HepG2 (cell line): ENCODE data around the gene SEC23IP. TPM values are rescaled to one million over a fixed set of nuclear protein-coding genes. Genes with fewer than 3 reads are reported as not detected.

Experiments used
- BATF2 ChIP-seq: sonication (generic); formaldehyde crosslinking; IDR thresholded peaks from 2 replicates; pipeline ENCODE4 v1.8.0; 2022; ENCODE audit warnings: mild to moderate bottlenecking, missing genetic modification reagents, moderate library complexity
- CHCHD3 ChIP-seq: sonication (generic); formaldehyde crosslinking; IDR thresholded peaks from 2 replicates; pipeline ENCODE4 v1.8.0; 2022; ENCODE audit warnings: mild to moderate bottlenecking, missing genetic modification reagents, moderate library complexity
- DDIT3 ChIP-seq: sonication (generic); formaldehyde crosslinking; IDR thresholded peaks from 2 replicates; pipeline ENCODE4 v1.4.0; 2020; ENCODE audit warnings: mild to moderate bottlenecking, missing genetic modification reagents
- GATA4 ChIP-seq: sonication (generic); IDR thresholded peaks from 2 replicates; pipeline ENCODE4 v1.6.1; 2016; ENCODE audit warnings: antibody characterized with exemption, low read depth, borderline replicate concordance
- KDM3A ChIP-seq: IDR thresholded peaks from 2 replicates; pipeline ENCODE4 v1.6.1; 2018; ENCODE audit warnings: low read depth, missing compliant biosample characterization
- KDM5A ChIP-seq: fragments of 200-600 bp; sonication (generic); IDR thresholded peaks from 2 replicates; pipeline ENCODE4 v1.7.0; 2018; ENCODE audit warnings: antibody characterized with exemption, mild to moderate bottlenecking, low read length, borderline replicate concordance
- PRDM10 ChIP-seq: sonication (generic); formaldehyde crosslinking; IDR thresholded peaks from 2 replicates; pipeline ENCODE4 v1.4.0; 2020; ENCODE audit warnings: low read depth, missing genetic modification reagents
- PTBP1 ChIP-seq: fragments of 200-400 bp; formaldehyde crosslinking; IDR thresholded peaks from 2 replicates; pipeline ENCODE4 v1.6.1; 2018; ENCODE audit warnings: low read length, low read depth; ENCODE audit not compliant: poor library complexity, severe bottlenecking
- RBAK ChIP-seq: sonication (generic); formaldehyde crosslinking; IDR thresholded peaks from 2 replicates; pipeline ENCODE4 v1.5.1; 2020; ENCODE audit warnings: mild to moderate bottlenecking, missing genetic modification reagents
- SCMH1 ChIP-seq: sonication (generic); formaldehyde crosslinking; IDR thresholded peaks from 2 replicates; pipeline ENCODE4 v1.9.0; 2021; ENCODE audit warnings: missing genetic modification reagents, mild to moderate bottlenecking, borderline replicate concordance
- SNAI1 ChIP-seq: sonication (generic); formaldehyde crosslinking; IDR thresholded peaks from 2 replicates; pipeline ENCODE4 v1.5.0; 2020; ENCODE audit warnings: mild to moderate bottlenecking, missing genetic modification reagents, borderline replicate concordance
- TEAD2 ChIP-seq: sonication (generic); formaldehyde crosslinking; IDR thresholded peaks from 2 replicates; pipeline ENCODE4 v1.9.0; 2021; ENCODE audit warnings: missing genetic modification reagents
- TEAD3 ChIP-seq: optimal IDR thresholded peaks from 2 replicates; pipeline ENCODE3; 2016; ENCODE audit warnings: borderline replicate concordance
- THYN1 ChIP-seq: sonication (generic); formaldehyde crosslinking; IDR thresholded peaks from 2 replicates; pipeline ENCODE4 v1.8.1; 2023; ENCODE audit warnings: low read depth, mild to moderate bottlenecking, moderate library complexity, missing genetic modification reagents, borderline replicate concordance
- ZBTB7A ChIP-seq: sonication (generic); formaldehyde crosslinking; IDR thresholded peaks from 2 replicates; pipeline ENCODE4 v1.8.0; 2022; ENCODE audit warnings: mild to moderate bottlenecking, missing genetic modification reagents
- ZNF10 ChIP-seq: sonication (generic); formaldehyde crosslinking; IDR thresholded peaks from 2 replicates; pipeline ENCODE4 v1.4.0; 2020; ENCODE audit warnings: mild to moderate bottlenecking, low read depth, missing genetic modification reagents, borderline replicate concordance
- ZNF552 ChIP-seq: sonication (generic); formaldehyde crosslinking; IDR thresholded peaks from 2 replicates; pipeline ENCODE4 v1.9.0; 2022; ENCODE audit warnings: missing genetic modification reagents, mild to moderate bottlenecking, borderline replicate concordance
- polyA plus RNA-seq, 8 experiments: library from polyadenylated mRNA; depleted of rRNA in 3 of 8; stranded (reverse) in 7 of 8; unstranded in 1 of 8; fragments of >200 nt; fragmentation: Illumina TruSeq in 4 of 8; extraction: Trizol in 4 of 8; gene quantifications; 2 replicates each; pipeline versions ENCODE4 v1.2.1 to v1.2.3, GENCODE V29; 2011 to 2016; ENCODE audit warnings: low read depth in 4 of 8, missing spikeins in 1 of 8, mixed read lengths in 1 of 8; ENCODE audit not compliant: insufficient read depth in 1 of 8
- total RNA-seq, 5 experiments: library from RNA; depleted of rRNA; stranded (reverse); fragments of >200 nt; fragmentation: Illumina TruSeq; extraction: Trizol; gene quantifications; 2 replicates each; pipeline ENCODE4 v1.2.3, GENCODE V29; 2016; ENCODE audit warnings: low read depth in 1 of 5
- TF ChIP-seq, protein P1 (sequence below): sonication (generic); formaldehyde crosslinking; IDR thresholded peaks from 2 replicates; pipeline ENCODE4 v1.5.0; 2020; ENCODE audit warnings: missing genetic modification reagents, mild to moderate bottlenecking, borderline replicate concordance
- TF ChIP-seq, protein P2 (sequence below): sonication (generic); formaldehyde crosslinking; conservative IDR thresholded peaks from 2 replicates; pipeline ENCODE4 v1.4.0; 2020; ENCODE audit warnings: missing genetic modification reagents
- TF ChIP-seq, protein P3 (sequence below): sonication (generic); formaldehyde crosslinking; IDR thresholded peaks from 2 replicates; pipeline ENCODE4 v1.5.1; 2020; ENCODE audit warnings: missing genetic modification reagents, mild to moderate bottlenecking, borderline replicate concordance

SEC23IP gene
- total and polyA plus RNA-seq, 2 of the 13 experiments (the other 11 are each of a cell fraction or from before 2014, with no cell fraction given): 32.3 to 57.7 TPM

- TF ChIP-seq, protein P1, sequence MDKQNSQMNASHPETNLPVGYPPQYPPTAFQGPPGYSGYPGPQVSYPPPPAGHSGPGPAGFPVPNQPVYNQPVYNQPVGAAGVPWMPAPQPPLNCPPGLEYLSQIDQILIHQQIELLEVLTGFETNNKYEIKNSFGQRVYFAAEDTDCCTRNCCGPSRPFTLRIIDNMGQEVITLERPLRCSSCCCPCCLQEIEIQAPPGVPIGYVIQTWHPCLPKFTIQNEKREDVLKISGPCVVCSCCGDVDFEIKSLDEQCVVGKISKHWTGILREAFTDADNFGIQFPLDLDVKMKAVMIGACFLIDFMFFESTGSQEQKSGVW (CRISPR knock-in tag): no peak
- TF ChIP-seq DDIT3: no peak
- no peak for TF ChIP-seq TEAD3 (CRISPR knock-in tag)
- TF ChIP-seq KDM5A: no peak
- no peak for TF ChIP-seq RBAK (CRISPR knock-in tag)
- TF ChIP-seq, protein P2, sequence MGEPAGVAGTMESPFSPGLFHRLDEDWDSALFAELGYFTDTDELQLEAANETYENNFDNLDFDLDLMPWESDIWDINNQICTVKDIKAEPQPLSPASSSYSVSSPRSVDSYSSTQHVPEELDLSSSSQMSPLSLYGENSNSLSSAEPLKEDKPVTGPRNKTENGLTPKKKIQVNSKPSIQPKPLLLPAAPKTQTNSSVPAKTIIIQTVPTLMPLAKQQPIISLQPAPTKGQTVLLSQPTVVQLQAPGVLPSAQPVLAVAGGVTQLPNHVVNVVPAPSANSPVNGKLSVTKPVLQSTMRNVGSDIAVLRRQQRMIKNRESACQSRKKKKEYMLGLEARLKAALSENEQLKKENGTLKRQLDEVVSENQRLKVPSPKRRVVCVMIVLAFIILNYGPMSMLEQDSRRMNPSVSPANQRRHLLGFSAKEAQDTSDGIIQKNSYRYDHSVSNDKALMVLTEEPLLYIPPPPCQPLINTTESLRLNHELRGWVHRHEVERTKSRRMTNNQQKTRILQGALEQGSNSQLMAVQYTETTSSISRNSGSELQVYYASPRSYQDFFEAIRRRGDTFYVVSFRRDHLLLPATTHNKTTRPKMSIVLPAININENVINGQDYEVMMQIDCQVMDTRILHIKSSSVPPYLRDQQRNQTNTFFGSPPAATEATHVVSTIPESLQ (CRISPR knock-in tag): no peak
- no peak for TF ChIP-seq SNAI1 (CRISPR knock-in tag)
- no peak for TF ChIP-seq PRDM10 (CRISPR knock-in tag)
- TF ChIP-seq ZBTB7A (CRISPR knock-in tag): 0 out of 2 replicates have a peak, but pooled peaks have one; percentile 40
- no peak for TF ChIP-seq THYN1 (CRISPR knock-in tag)
- TF ChIP-seq KDM3A: no peak
- TF ChIP-seq, protein P3, sequence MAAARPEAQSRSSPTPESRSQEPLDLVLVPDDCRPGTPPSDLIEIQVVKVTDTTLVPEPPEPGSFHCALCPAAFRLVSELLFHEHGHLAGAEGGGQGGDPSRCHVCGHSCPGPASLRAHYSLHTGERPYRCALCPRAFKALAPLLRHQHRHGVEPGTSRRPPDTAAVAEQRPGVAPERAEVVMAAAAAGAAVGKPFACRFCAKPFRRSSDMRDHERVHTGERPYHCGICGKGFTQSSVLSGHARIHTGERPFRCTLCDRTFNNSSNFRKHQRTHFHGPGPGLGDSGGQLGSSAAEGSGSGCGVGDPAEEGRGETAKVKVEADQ (CRISPR knock-in tag): peak; percentile 90
- no peak for TF ChIP-seq SCMH1 (CRISPR knock-in tag)
- TF ChIP-seq TEAD2 (CRISPR knock-in tag): no peak
- no peak for TF ChIP-seq ZNF552 (CRISPR knock-in tag)
- TF ChIP-seq CHCHD3: no peak
- TF ChIP-seq BATF2 (CRISPR knock-in tag): no peak
- TF ChIP-seq GATA4: 0 out of 2 replicates have a peak, but pooled peaks have one; percentile 35
- TF ChIP-seq PTBP1: no peak
- no peak for TF ChIP-seq ZNF10 (CRISPR knock-in tag)
These were observed 19.5 kb upstream of the SEC23IP start (continued) for GRCh38 chr10:119872860-119873681.
